GM18870 (cell line): Measurements from ENCODE around the gene ATF1.
"Not testable (repeated sequence)": the region's sequence is repeated elsewhere in the genome, so short reads cannot be mapped to it uniquely, and the experiment has no call there.

Experiments used
- ATAC-seq: cut with Tn5 transposase; IDR thresholded peaks from one replicate; pipeline ENCODE4 v1.9.1; 2021; ENCODE audit warnings: moderate library complexity; ENCODE audit not compliant: unreplicated experiment

ATF1 gene

GRCh38 chr12:50855218-50855617, 91.3 kb downstream of the ATF1 start:
- not testable (repeated sequence) for ATAC-seq

GRCh38 chr12:50855679-50856078, 91.8 kb downstream of the ATF1 start:
- not testable (repeated sequence) for ATAC-seq

DNA sequence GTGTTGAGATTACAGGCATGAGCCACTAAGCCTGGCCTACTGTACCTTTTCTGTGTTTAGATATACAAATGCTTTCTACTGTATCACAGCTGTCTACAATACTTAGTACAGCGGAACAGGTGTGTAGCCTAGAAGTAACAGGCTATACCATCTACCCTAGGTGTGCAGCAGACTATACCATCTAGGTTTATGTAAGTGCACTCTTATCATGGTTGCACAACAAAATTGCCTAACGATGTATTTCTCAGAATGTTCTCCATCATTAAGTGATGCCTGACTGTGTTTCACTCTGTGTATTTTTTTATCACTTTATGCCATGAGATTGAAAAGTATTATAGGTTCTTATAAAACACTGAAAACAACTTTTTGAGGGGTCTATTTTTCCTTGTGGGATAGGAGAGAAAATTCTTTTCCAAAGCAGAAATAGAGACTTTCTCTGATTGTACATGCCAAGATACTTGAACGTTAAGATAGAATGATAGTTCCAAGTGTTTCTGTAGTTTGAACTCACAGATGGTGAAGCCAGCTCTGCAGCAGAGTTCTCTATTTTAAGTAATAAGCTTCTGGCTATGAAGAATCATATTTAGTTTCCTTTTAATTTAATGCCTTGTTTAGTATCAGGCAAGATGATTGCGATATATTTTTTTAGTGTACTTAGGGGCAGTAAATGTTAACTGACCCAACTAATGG, 95.9 kb downstream of the ATF1 start:
- no peak for ATAC-seq

DNA sequence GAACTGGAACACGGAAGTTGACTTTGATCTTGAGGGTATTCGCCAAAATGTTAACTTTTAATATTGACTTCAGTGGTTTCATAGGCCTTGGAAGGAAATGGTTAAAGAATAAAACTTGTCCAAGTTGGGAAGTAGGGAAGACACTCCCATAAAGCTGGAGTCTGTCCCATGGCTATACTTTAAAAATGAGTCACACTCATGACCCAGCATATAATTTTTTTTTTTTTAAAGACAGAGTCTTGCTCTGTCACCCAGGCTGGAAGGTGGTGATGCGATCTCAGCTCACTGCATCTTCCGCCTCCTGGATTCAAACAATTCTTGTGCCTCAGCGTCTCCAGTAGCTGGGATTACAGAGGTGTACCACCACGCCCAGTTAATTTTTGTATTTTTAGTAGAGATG, 98.4 kb downstream of the ATF1 start:
- no peak for ATAC-seq

DNA sequence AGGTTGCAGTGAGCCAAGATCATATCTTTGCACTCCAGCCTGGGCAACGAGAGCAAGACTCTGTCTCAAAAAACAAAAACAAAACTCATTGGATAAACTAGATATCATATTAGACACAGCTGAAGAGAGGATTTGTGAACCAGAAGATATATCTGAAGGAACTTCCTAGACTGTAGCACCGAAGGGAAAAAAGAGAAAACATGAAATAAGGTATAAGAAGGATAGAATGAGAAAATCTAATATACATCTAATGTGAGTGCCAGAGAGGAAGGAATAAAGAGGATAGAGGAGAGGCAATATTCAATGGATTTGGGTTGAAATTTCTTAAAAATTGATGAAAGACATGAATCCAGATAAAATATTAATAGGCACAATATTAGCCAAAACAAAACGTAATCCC, 101.4 kb downstream of the ATF1 start:
- no peak for ATAC-seq

GRCh38 chr12:50868881-50869280, 105.0 kb downstream of the ATF1 start:
- ATAC-seq: not testable (repeated sequence)
